Trophoblast cell (in vitro differentiated cells and primary cell): Measurements from ENCODE around the gene MBOAT1.

ENCODE experiments used
- DNase-seq, 2 donors: peaks; one replicate each; pipeline ENCODE4 v3.0.0-alpha.2; 2016
- H2AFZ ChIP-seq: 2 replicates; pipeline ENCODE4 v1.6.1; 2013; ENCODE audit warnings: low read length, moderate library complexity, mild to moderate bottlenecking; ENCODE audit not compliant: insufficient read depth, poor library complexity
- H2AK5ac ChIP-seq: 2 replicates; pipeline ENCODE4 v1.6.1; 2013; ENCODE audit warnings: mild to moderate bottlenecking, low read length
- H2BK120ac ChIP-seq: 2 replicates; pipeline ENCODE4 v1.6.1; 2013; ENCODE audit warnings: low read length, mild to moderate bottlenecking, moderate library complexity; ENCODE audit not compliant: insufficient read depth, poor library complexity
- H2BK12ac ChIP-seq: 2 replicates; pipeline ENCODE4 v1.6.1; 2013; ENCODE audit warnings: mild to moderate bottlenecking, low read length, moderate library complexity
- H2BK5ac ChIP-seq: 2 replicates; pipeline ENCODE4 v1.6.1; 2013; ENCODE audit warnings: low read length, low read depth, moderate library complexity, mild to moderate bottlenecking; ENCODE audit not compliant: poor library complexity
- H3K14ac ChIP-seq: 2 replicates; pipeline ENCODE4 v1.6.1; 2013; ENCODE audit warnings: mild to moderate bottlenecking, low read length
- H3K18ac ChIP-seq: 2 replicates; pipeline ENCODE4 v1.6.1; 2013; ENCODE audit warnings: mild to moderate bottlenecking, low read length
- H3K23ac ChIP-seq: 2 replicates; pipeline ENCODE4 v1.6.1; 2013; ENCODE audit warnings: low read length
- H3K27ac ChIP-seq: 2 replicates; pipeline ENCODE4 v1.5.1; 2013; ENCODE audit warnings: low read depth, mild to moderate bottlenecking, inconsistent platforms, low read length, moderate library complexity
- H3K27me3 ChIP-seq: 2 replicates; pipeline ENCODE4 v1.6.1; 2013; ENCODE audit warnings: inconsistent platforms, mild to moderate bottlenecking, low read length, moderate library complexity; ENCODE audit not compliant: insufficient read depth
- H3K36me3 ChIP-seq, 2 experiments: 1 replicate in 1 of 2; 2 replicates in 1 of 2; pipeline ENCODE4 v1.6.1; 2013; ENCODE audit warnings: low read length in 2 of 2, mild to moderate bottlenecking in 2 of 2, moderate library complexity in 1 of 2; ENCODE audit not compliant: insufficient read depth in 2 of 2, control insufficient read depth in 1 of 2
- H3K4ac ChIP-seq: 2 replicates; pipeline ENCODE4 v1.6.1; 2013; ENCODE audit warnings: low read depth, mild to moderate bottlenecking, low read length, moderate library complexity
- H3K4me1 ChIP-seq, 2 experiments: 1 replicate in 1 of 2; 2 replicates in 1 of 2; pipeline ENCODE4 v1.6.1; 2013; ENCODE audit warnings: low read length in 2 of 2, mild to moderate bottlenecking in 2 of 2, moderate library complexity in 1 of 2; ENCODE audit not compliant: insufficient read depth in 2 of 2, control insufficient read depth in 1 of 2
- H3K4me2 ChIP-seq: 2 replicates; pipeline ENCODE4 v1.6.1; 2013; ENCODE audit warnings: inconsistent platforms, mild to moderate bottlenecking, low read length, moderate library complexity
- H3K4me3 ChIP-seq: 2 replicates; pipeline ENCODE4 v1.5.1; 2013; ENCODE audit warnings: mild to moderate bottlenecking, low read depth, low read length, inconsistent platforms
- H3K79me1 ChIP-seq: one replicate; pipeline ENCODE4 v1.6.1; 2013; ENCODE audit warnings: low read length
- H3K79me2 ChIP-seq: 2 replicates; pipeline ENCODE4 v1.6.1; 2013; ENCODE audit warnings: low read length, mild to moderate bottlenecking; ENCODE audit not compliant: control insufficient read depth, insufficient read depth, poor library complexity
- H3K9ac ChIP-seq: 2 replicates; pipeline ENCODE4 v1.6.1; 2013; ENCODE audit warnings: mild to moderate bottlenecking, low read length
- H3K9me3 ChIP-seq: 2 replicates; pipeline ENCODE4 v1.6.1; 2013; ENCODE audit warnings: low read depth, mild to moderate bottlenecking, control low read depth, inconsistent platforms, low read length; ENCODE audit not compliant: insufficient read depth
- H4K12ac ChIP-seq: 2 replicates; pipeline ENCODE4 v1.6.1; 2013; ENCODE audit warnings: low read depth, mild to moderate bottlenecking, low read length, moderate library complexity
- H4K8ac ChIP-seq: 2 replicates; pipeline ENCODE4 v1.6.1; 2013; ENCODE audit warnings: low read depth, mild to moderate bottlenecking, low read length, moderate library complexity
- H4K91ac ChIP-seq: one replicate; pipeline ENCODE4 v1.6.1; 2013; ENCODE audit warnings: low read depth, mild to moderate bottlenecking, low read length, moderate library complexity
- WGBS: extraction: QIAGEN DNeasy Blood & Tissue Kit; methylation state at CpG from one replicate; pipeline ENCODE4 v1.1.7; 2013; ENCODE audit warnings: missing lambda C conversion rate; ENCODE audit not compliant: insufficient read length, insufficient coverage; ENCODE audit errors: extremely low coverage; 5-methylcytosine and 5-hydroxymethylcytosine counted together

The MBOAT1 gene

DNA sequence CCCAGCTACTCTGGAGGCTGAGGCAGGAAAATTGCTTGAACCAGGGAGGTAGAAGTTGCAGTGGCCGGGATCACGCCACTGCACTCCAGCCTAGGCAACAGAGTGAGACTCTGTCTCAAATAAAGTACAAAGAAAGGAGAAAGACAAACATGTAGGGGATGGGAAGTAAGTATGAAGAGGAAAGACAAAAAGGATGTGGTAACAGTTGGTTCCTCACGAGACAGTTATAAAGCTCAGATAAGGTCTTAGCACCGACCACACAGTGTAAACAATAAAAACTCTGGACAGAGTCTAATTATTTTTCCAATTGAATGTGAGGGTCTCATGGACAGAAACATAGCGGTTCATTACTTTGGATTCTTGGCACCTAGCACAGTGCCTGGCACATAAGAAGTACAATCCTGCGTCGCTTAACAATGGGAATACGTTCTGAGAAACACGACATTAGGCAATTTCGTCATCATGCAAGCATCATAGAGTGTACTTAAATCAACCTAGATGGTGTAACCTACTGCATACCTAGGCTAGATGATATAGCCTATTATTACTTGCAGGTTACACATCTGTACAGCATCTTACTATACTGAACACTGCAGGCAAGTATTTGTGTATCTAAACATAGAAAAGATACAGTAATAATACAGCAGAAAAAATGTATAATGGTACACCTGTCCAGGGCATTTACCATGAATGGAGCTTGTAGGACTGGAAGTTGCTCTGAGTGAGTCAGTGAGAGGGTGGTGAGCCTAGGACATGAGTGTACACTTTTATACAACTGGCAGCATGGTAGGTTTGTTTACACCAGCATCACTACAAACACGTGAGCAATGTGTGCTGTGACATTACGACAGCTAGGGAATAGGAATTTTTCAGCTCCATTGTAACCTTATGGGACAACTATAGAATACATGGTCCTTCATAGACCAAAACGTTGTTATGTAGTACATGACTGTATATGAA, 38.2 kb downstream of the MBOAT1 start:
- Histone ChIP-seq H3K4ac (no peak overlapping the region), H3K14ac (no peak overlapping the region), H2BK5ac (no peak overlapping the region), H4K8ac (no peak overlapping the region), H3K4me2 (no peak overlapping the region), H4K12ac (no peak overlapping the region), H2BK120ac (no peak overlapping the region), H2AFZ (no peak overlapping the region), H3K18ac (no peak overlapping the region), H2AK5ac (no peak overlapping the region), H3K79me2 (no peaks in the 10 kb centered on the region), H3K27ac (no peak overlapping the region), H3K27me3 (no peaks in the 10 kb centered on the region), H3K9ac (no peak overlapping the region), H2BK12ac (no peak overlapping the region), H3K4me1 (no peaks in the 10 kb centered on the region), H3K4me3 (no peak overlapping the region), H3K9me3 (no peaks in the 10 kb centered on the region), H3K23ac (no peak overlapping the region), H3K79me1 (no peaks in the 10 kb centered on the region), H3K36me3 (no peaks in the 10 kb centered on the region), H4K91ac (no peak overlapping the region)
- WGBS, result no CpG with 5 or more reads among the region's 13 CpGs
- DNase-seq, result peak; percentile 19 to 73

DNA sequence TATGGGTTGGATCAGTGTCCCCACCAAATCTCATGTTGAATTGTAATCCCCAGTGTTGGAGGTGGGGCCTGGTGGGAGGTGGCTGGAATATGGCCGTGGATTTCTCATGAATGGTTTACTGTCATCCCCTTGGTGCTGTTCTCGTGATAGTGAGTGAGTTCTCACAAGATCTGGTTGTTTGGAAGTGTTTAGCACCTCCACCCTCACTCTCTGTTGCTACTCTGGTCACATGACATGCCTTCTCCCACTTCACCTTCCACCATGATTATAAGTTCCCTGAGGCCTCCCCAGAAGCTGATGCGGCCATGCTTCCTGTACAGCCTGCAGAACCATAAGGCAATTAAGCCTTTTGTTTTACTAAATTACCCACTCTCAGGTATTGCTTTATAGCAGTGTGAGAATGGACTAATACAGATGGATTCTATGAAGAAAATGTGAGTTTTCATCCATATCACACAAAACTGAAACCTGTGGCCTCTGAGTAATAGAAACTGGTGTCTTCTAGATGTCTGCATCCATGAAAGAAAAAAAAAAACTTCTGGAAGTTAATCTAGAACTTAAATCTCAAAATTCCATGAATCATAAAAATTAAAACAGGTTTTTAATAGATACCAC, 39.3 kb downstream of the MBOAT1 start:
- H3K14ac ChIP-seq, result no peak overlapping the region
- no peak overlapping the region for H3K4ac ChIP-seq
- H3K36me3 ChIP-seq, result no peaks in the 10 kb centered on the region
- no peak overlapping the region for H2AK5ac ChIP-seq
- no peak overlapping the region for H4K12ac ChIP-seq
- H3K27ac ChIP-seq, result no peak overlapping the region
- no peaks in the 10 kb centered on the region for H3K79me2 ChIP-seq
- H3K79me1 ChIP-seq, result no peaks in the 10 kb centered on the region
- H3K23ac ChIP-seq, result no peak overlapping the region
- H3K18ac ChIP-seq, result no peak overlapping the region
- no peak overlapping the region for H3K4me2 ChIP-seq
- H3K4me1 ChIP-seq, result no peaks in the 10 kb centered on the region
- no peak overlapping the region for H2BK12ac ChIP-seq
- H4K91ac ChIP-seq, result no peak overlapping the region
- peak overlapping the region; percentile 53 for H3K9ac ChIP-seq
- no peaks in the 10 kb centered on the region for H3K9me3 ChIP-seq
- H3K27me3 ChIP-seq, result no peaks in the 10 kb centered on the region
- no peak overlapping the region for H2BK120ac ChIP-seq
- no peak overlapping the region for H2BK5ac ChIP-seq
- H2AFZ ChIP-seq, result no peak overlapping the region
- DNase-seq, result no peak
- WGBS, result no CpG with 5 or more reads among the region's 3 CpGs
- no peak overlapping the region for H4K8ac ChIP-seq
- H3K4me3 ChIP-seq, result no peak overlapping the region

DNA sequence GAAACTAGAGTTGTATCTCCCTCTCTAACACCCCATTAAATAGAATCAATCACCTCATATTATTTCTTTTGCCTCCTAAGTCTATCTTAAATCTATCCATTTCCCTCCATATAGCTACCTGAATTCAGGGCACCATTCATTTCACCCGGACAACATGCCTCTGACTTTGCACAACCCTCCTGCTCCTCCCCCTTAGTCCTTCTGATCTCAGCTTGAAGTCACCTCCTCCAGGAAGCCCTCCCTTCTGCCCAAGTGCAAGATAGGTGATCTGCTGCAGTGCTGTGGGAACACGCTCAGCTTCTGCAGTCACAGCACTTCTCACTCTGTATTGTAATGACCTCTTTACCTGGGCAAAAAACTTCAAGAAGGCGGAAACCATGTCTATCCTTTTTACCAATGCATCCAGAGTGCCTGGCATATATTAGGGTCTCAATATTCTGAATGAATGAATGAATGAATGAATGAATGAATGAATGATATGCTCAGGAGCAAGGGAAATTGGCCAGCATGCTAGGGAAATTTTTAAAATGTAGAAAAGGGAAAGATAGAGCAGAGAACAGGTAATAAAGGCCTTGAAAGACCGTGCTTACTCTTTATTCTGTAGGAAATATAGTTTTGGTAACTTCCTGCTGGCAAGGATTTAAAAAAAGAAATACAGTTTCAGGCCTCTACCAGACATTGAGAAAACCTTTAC, 41.7 kb downstream of the MBOAT1 start:
- no peak overlapping the region for H2BK12ac ChIP-seq
- no CpG with 5 or more reads among the region's 4 CpGs for WGBS
- no peaks in the 10 kb centered on the region for H3K4me1 ChIP-seq
- no peak overlapping the region for H4K12ac ChIP-seq
- H4K91ac ChIP-seq, result no peak overlapping the region
- H3K27ac ChIP-seq, result no peak overlapping the region
- no peaks in the 10 kb centered on the region for H3K9me3 ChIP-seq
- H3K4ac ChIP-seq, result no peak overlapping the region
- H3K9ac ChIP-seq, result no peak overlapping the region
- no peaks in the 10 kb centered on the region for H3K27me3 ChIP-seq
- H3K4me3 ChIP-seq, result no peak overlapping the region
- H3K18ac ChIP-seq, result no peak overlapping the region
- no peak overlapping the region for H3K4me2 ChIP-seq
- no peak for DNase-seq
- H3K36me3 ChIP-seq, result no peaks in the 10 kb centered on the region
- H3K23ac ChIP-seq, result no peak overlapping the region
- H3K79me1 ChIP-seq, result no peaks in the 10 kb centered on the region
- H4K8ac ChIP-seq, result no peak overlapping the region
- no peak overlapping the region for H2AK5ac ChIP-seq
- no peak overlapping the region for H2BK120ac ChIP-seq
- no peak overlapping the region for H2AFZ ChIP-seq
- no peak overlapping the region for H2BK5ac ChIP-seq
- H3K79me2 ChIP-seq, result no peaks in the 10 kb centered on the region
- no peak overlapping the region for H3K14ac ChIP-seq

DNA sequence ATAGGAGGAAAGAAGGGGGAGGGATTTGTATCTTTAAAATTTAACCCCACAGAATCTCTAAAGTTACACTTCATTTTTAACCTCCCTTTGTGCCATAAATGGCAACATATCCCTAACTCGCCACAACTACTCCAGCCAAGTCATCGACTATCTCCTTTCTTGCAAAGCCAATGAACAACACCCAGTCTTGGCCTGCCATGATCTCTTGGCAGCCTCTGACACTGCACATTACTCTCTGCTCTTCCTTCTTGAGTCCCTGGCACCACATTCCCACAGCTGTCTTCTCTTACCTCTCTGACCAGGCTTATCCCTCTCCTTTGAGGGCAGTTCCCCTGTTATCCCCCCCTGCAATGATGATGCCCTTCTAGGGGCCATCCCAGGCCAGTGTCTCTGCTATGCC, 42.5 kb downstream of the MBOAT1 start:
- Histone ChIP-seq H2AFZ (no peak overlapping the region), H3K27ac (no peak overlapping the region), H3K18ac (no peak overlapping the region), H2BK12ac (no peak overlapping the region), H3K27me3 (no peaks in the 10 kb centered on the region), H4K8ac (no peak overlapping the region), H3K23ac (peak overlapping the region; percentile 67), H3K79me1 (no peaks in the 10 kb centered on the region), H3K4me2 (no peak overlapping the region), H3K9ac (no peak overlapping the region), H3K9me3 (no peaks in the 10 kb centered on the region), H2AK5ac (no peak overlapping the region), H3K4me1 (no peaks in the 10 kb centered on the region), H3K4me3 (no peak overlapping the region), H4K12ac (no peak overlapping the region), H3K79me2 (no peaks in the 10 kb centered on the region), H3K36me3 (no peaks in the 10 kb centered on the region), H3K4ac (no peak overlapping the region), H2BK120ac (no peak overlapping the region), H4K91ac (no peak overlapping the region), H3K14ac (no peak overlapping the region), H2BK5ac (no peak overlapping the region)
- WGBS, result no CpG with 5 or more reads among the region's 2 CpGs
- DNase-seq, result no peak
